CD4-positive, alpha-beta T cell treated with Interleukin-15 for 1 hour (primary cell): ENCODE measurements around the gene WDSUB1.

Experiments
- DNase-seq: peaks from one replicate; pipeline ENCODE4 v3.0.0-alpha.2; 2020

WDSUB1 gene

GRCh38 chr2:159192371-159192918 is 94.1 kb downstream of the WDSUB1 start:
- no peak for DNase-seq

GRCh38 chr2:159188449-159188848 is 98.1 kb downstream of the WDSUB1 start:
- no peak for DNase-seq

DNA sequence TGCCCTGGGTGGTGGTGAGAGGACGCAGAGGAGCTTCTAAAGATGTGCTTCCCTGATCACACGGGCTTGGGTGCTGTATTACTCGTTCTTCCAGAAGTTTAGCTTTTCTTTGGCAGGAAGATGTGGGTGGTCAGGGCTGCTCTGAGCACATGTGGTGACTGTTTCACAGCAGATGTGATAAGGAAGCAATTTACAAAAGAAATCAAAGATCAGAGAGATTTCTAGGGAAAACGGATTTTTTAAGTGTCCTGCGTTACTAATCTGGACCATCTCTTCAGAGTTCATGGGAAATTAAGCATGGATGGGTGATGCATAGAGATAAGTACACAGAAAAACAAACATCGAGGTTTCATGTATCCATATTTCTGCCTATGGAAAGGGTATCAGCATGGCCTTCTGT is 99.4 kb downstream of the WDSUB1 start:
- no peak for DNase-seq

DNA sequence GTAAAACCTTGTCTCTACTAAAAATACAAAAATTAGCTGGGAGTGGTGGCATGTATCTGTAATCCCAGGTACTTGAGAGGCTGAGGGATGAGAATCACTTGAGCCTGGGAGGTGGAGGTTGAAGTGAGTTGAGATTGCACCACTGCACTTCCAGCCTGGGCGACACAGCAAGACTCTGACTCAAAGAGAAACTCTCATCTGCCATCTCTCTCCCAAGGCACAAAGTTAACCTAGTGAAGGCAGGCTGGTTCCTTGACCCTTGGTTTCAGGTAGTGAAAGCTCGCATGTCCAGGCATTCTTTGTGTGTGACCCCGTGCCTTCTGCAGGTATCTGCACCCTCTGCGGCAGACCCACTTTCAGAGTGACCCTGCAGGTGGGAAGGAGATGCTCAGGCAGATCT is 100.0 kb downstream of the WDSUB1 start:
- DNase-seq, result no peak
